ENCODE data around the gene SLIT3. TPM values are rescaled to one million over a fixed set of nuclear protein-coding genes. Genes with fewer than 3 reads are reported as not detected.

SLIT3 gene
- total and polyA plus RNA-seq, 2 donors from 2014 or later, result 14.5 to 54.1 TPM

GRCh38 chr5:168614661-168615060 is 686.3 kb downstream of the SLIT3 start:
- Histone ChIP-seq H3K4me3 (ENCODE audit: low read length in 3 of 3) (no peak overlapping the region), H3K36me3 (ENCODE audit: control insufficient read depth in 2 of 3, insufficient read depth in 3 of 3, low read length in 3 of 3) (no peaks in the 10 kb centered on the region), H3K27me3 (ENCODE audit: control insufficient read depth, insufficient read depth, low read length) (no peaks in the 10 kb centered on the region), H3K9ac (ENCODE audit: low read length in 3 of 3) (no peak overlapping the region), H3K9me3 (ENCODE audit: control insufficient read depth in 2 of 3, insufficient read depth in 1 of 3, low read length in 3 of 3) (no peaks in the 10 kb centered on the region), H3K4me1 (ENCODE audit: control insufficient read depth in 2 of 3, insufficient read depth in 2 of 3, low read depth in 1 of 3, low read length in 3 of 3) (no peaks in the 10 kb centered on the region), H3K27ac (ENCODE audit: low read depth in 2 of 2, low read length in 2 of 2) (no peak overlapping the region)
- FAIRE-seq (no peak), DNase-seq (no peak)
- no peak for TF ChIP-seq CTCF (IDR thresholded peaks at IDR 0.05; ENCODE audit: borderline replicate concordance, extremely low read depth, insufficient read depth)
- intact Hi-C loops (cut with DNase I), result no loop called here

- no peak for DNase-seq
- no peak overlapping the region for H3K9ac ChIP-seq (ENCODE audit: low read length in 3 of 3)
- TF ChIP-seq CTCF (IDR thresholded peaks at IDR 0.05; ENCODE audit: borderline replicate concordance, extremely low read depth, insufficient read depth), result no peak
- H3K27me3 ChIP-seq (ENCODE audit: control insufficient read depth, insufficient read depth, low read length), result no peaks in the 10 kb centered on the region
- H3K27ac ChIP-seq (ENCODE audit: low read depth in 2 of 2, low read length in 2 of 2), result no peak overlapping the region
- no peaks in the 10 kb centered on the region for H3K9me3 ChIP-seq (ENCODE audit: control insufficient read depth in 2 of 3, insufficient read depth in 1 of 3, low read length in 3 of 3)
- no peaks in the 10 kb centered on the region for H3K4me1 ChIP-seq (ENCODE audit: control insufficient read depth in 2 of 3, insufficient read depth in 2 of 3, low read depth in 1 of 3, low read length in 3 of 3)
- intact Hi-C loops (cut with DNase I), result no loop called here
- H3K36me3 ChIP-seq (ENCODE audit: control insufficient read depth in 2 of 3, insufficient read depth in 3 of 3, low read length in 3 of 3), result no peaks in the 10 kb centered on the region
- no peak for FAIRE-seq
- no peak overlapping the region for H3K4me3 ChIP-seq (ENCODE audit: low read length in 3 of 3)
These were observed 686.9 kb downstream of the SLIT3 start for GRCh38 chr5:168613996-168614395.

GRCh38 chr5:168613396-168613795 is 687.5 kb downstream of the SLIT3 start:
- no peak for DNase-seq
- no peak overlapping the region for H3K9ac ChIP-seq (ENCODE audit: low read length in 3 of 3)
- H3K4me1 ChIP-seq (ENCODE audit: control insufficient read depth in 2 of 3, insufficient read depth in 2 of 3, low read depth in 1 of 3, low read length in 3 of 3), result no peaks in the 10 kb centered on the region
- FAIRE-seq, result no peak
- H3K9me3 ChIP-seq (ENCODE audit: control insufficient read depth in 2 of 3, insufficient read depth in 1 of 3, low read length in 3 of 3), result no peaks in the 10 kb centered on the region
- H3K27me3 ChIP-seq (ENCODE audit: control insufficient read depth, insufficient read depth, low read length), result no peaks in the 10 kb centered on the region
- no peak overlapping the region for H3K4me3 ChIP-seq (ENCODE audit: low read length in 3 of 3)
- no peak for TF ChIP-seq CTCF (IDR thresholded peaks at IDR 0.05; ENCODE audit: borderline replicate concordance, extremely low read depth, insufficient read depth)
- intact Hi-C loops (cut with DNase I), result no loop called here
- H3K27ac ChIP-seq (ENCODE audit: low read depth in 2 of 2, low read length in 2 of 2), result no peak overlapping the region
- no peaks in the 10 kb centered on the region for H3K36me3 ChIP-seq (ENCODE audit: control insufficient read depth in 2 of 3, insufficient read depth in 3 of 3, low read length in 3 of 3)

GRCh38 chr5:168612996-168613395 is 687.9 kb downstream of the SLIT3 start:
- Histone ChIP-seq H3K9ac (ENCODE audit: low read length in 3 of 3) (no peak overlapping the region), H3K36me3 (ENCODE audit: control insufficient read depth in 2 of 3, insufficient read depth in 3 of 3, low read length in 3 of 3) (no peaks in the 10 kb centered on the region), H3K27me3 (ENCODE audit: control insufficient read depth, insufficient read depth, low read length) (no peaks in the 10 kb centered on the region), H3K4me1 (ENCODE audit: control insufficient read depth in 2 of 3, insufficient read depth in 2 of 3, low read depth in 1 of 3, low read length in 3 of 3) (no peaks in the 10 kb centered on the region), H3K27ac (ENCODE audit: low read depth in 2 of 2, low read length in 2 of 2) (no peak overlapping the region), H3K4me3 (ENCODE audit: low read length in 3 of 3) (no peak overlapping the region), H3K9me3 (ENCODE audit: control insufficient read depth in 2 of 3, insufficient read depth in 1 of 3, low read length in 3 of 3) (no peaks in the 10 kb centered on the region)
- DNase-seq (no peak), FAIRE-seq (no peak)
- no peak for TF ChIP-seq CTCF (IDR thresholded peaks at IDR 0.05; ENCODE audit: borderline replicate concordance, extremely low read depth, insufficient read depth)
- intact Hi-C loops (cut with DNase I), result no loop called here
